Measurements from ENCODE around the gene PXMP4. TPM values are rescaled to one million over a fixed set of nuclear protein-coding genes. Genes with fewer than 3 reads are reported as not detected.

Gene PXMP4
- total and polyA plus RNA-seq, 9 of the 15 experiments (the other 6 are each of a cell fraction or from before 2014, with no cell fraction given): 4.8 to 29.1 (median 6.8) TPM

- Histone ChIP-seq H3K27ac (ENCODE audit: extremely low read depth, low read depth, low read length) (peak overlapping the region; percentile 9; the same call in 1 of the 3 replicates), H3K27me3 (ENCODE audit: control insufficient read depth in 2 of 2, insufficient read depth in 2 of 2, low read length in 2 of 2) (no peaks in the 10 kb centered on the region), H3K79me2 (ENCODE audit: control insufficient read depth, insufficient read depth, low read length) (peaks cover 7% of the 10 kb centered on the region), H3K4me3 (no peak overlapping the region), H4K20me1 (replicated peaks; ENCODE audit: control insufficient read depth, insufficient read depth, low read length) (peaks cover 6% of the 10 kb centered on the region; the same call in 1 of the 2 replicates), H3K36me3 (ENCODE audit: control insufficient read depth, insufficient read depth, low read length) (no peaks in the 10 kb centered on the region), H3K4me2 (ENCODE audit: insufficient read depth, low read length) (peak overlapping the region; percentile 22), H3K9ac (ENCODE audit: insufficient read depth in 1 of 2, low read depth in 2 of 2, low read length in 2 of 2) (no peak overlapping the region), H3K9me1 (ENCODE audit: control insufficient read depth, insufficient read depth, low read length) (no peaks in the 10 kb centered on the region), H2AFZ (ENCODE audit: low read depth, low read length) (no peak overlapping the region), H3K4me1 (replicated peaks in 1 of 2; ENCODE audit: control insufficient read depth in 2 of 2, insufficient read depth in 2 of 2, low read length in 2 of 2) (peaks cover 36 to 51% of the 10 kb centered on the region in 2 experiments), H3K9me3 (replicated peaks; ENCODE audit: control insufficient read depth, insufficient read depth, low read depth, low read length) (no peaks in the 10 kb centered on the region)
- DNase-seq (ENCODE audit: extremely low read depth in 1 of 4, low spot score in 3 of 4) (peak; percentile 57 to 92 (median 68)), ATAC-seq (peak; percentile 50), FAIRE-seq (peak; percentile 98)
- POLR2A ChIA-PET: interaction anchor here (0.6 to 1.0 kb wide), 3 partner anchors 10 to 321 kb away, joined by 5 to 6 read pairs (median 5); no protein-coding TSS in a partner anchor
- intact Hi-C loops (cut with micrococcal nuclease) (loop anchor here (1.0 to 5.0 kb wide), 3 partner anchors 19 to 122 kb away; partner anchors contain the start of genes CHMP4B and ZNF341), in situ Hi-C loops (cut with MboI) (no loop called here)
- BruUV-seq (replicated peaks): no TSS peak
- WGBS (ENCODE audit: insufficient coverage, low coverage, missing lambda C conversion rate): 0% methylated on average over 4 of the region's 4 CpGs
- CTCF ChIA-PET (ENCODE audit: low intra/inter-chr PET ratio): no interaction called here
- TF ChIP-seq ZNF174 (CRISPR knock-in tag; IDR thresholded peaks at IDR 0.05): no peak
- no peak for TF ChIP-seq NFIX (CRISPR knock-in tag; IDR thresholded peaks at IDR 0.05; ENCODE audit: low read depth)
- TF ChIP-seq NUFIP1 (IDR thresholded peaks at IDR 0.05; ENCODE audit: partially characterized antibody): no peak
- no peak for TF ChIP-seq ZNF551 (CRISPR knock-in tag; IDR thresholded peaks at IDR 0.05)
- TF ChIP-seq PHTF2 (CRISPR knock-in tag; IDR thresholded peaks at IDR 0.05): no peak
- TF ChIP-seq, protein P1, sequence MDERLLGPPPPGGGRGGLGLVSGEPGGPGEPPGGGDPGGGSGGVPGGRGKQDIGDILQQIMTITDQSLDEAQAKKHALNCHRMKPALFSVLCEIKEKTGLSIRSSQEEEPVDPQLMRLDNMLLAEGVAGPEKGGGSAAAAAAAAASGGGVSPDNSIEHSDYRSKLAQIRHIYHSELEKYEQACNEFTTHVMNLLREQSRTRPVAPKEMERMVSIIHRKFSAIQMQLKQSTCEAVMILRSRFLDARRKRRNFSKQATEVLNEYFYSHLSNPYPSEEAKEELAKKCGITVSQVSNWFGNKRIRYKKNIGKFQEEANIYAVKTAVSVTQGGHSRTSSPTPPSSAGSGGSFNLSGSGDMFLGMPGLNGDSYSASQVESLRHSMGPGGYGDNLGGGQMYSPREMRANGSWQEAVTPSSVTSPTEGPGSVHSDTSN (CRISPR knock-in tag; IDR thresholded peaks at IDR 0.05; ENCODE audit: low read depth): peak; percentile 26; the same call in 1 of the 2 replicates
- TF ChIP-seq, protein P1 (tag; conservative IDR thresholded peaks at IDR 0.05; ENCODE audit: low read depth): peak; percentile 55
- TF ChIP-seq STAT5A (IDR thresholded peaks at IDR 0.05; ENCODE audit: borderline replicate concordance, low read length): peak; percentile 85
- 0 out of 2 replicates have a peak, but pooled peaks have one; percentile 18 for TF ChIP-seq ZNF274 (IDR thresholded peaks at IDR 0.05; ENCODE audit: borderline replicate concordance, low read depth, low read length)
- TF ChIP-seq FOXK2 (conservative IDR thresholded peaks at IDR 0.05 in 1 of 2, IDR thresholded peaks at IDR 0.05 in 1 of 2; ENCODE audit: low read depth in 2 of 2): peak; percentile 86 to 91; a peak in 3 of 4 replicates
- TF ChIP-seq FOXJ3 (CRISPR knock-in tag; IDR thresholded peaks at IDR 0.05): no peak
- TF ChIP-seq RBM14 (IDR thresholded peaks at IDR 0.05; ENCODE audit: borderline replicate concordance, insufficient read depth, low read depth, low read length): no peak
- TF ChIP-seq ZNF134 (CRISPR knock-in tag; conservative IDR thresholded peaks at IDR 0.05): no peak
- TF ChIP-seq, protein P2, sequence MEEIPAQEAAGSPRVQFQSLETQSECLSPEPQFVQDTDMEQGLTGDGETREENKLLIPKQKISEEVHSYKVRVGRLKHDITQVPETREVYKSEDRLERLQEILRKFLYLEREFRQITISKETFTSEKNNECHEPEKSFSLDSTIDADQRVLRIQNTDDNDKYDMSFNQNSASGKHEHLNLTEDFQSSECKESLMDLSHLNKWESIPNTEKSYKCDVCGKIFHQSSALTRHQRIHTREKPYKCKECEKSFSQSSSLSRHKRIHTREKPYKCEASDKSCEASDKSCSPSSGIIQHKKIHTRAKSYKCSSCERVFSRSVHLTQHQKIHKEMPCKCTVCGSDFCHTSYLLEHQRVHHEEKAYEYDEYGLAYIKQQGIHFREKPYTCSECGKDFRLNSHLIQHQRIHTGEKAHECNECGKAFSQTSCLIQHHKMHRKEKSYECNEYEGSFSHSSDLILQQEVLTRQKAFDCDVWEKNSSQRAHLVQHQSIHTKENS (CRISPR knock-in tag; IDR thresholded peaks at IDR 0.05): no peak
- TF ChIP-seq RBM15 (IDR thresholded peaks at IDR 0.05; ENCODE audit: insufficient read depth, low read length): no peak
- TF ChIP-seq RFX1 (IDR thresholded peaks at IDR 0.05): no peak
- peak; percentile 9; the same call in 1 of the 2 replicates for TF ChIP-seq MAFF (IDR thresholded peaks at IDR 0.05; ENCODE audit: low read length)
- peak; percentile 89; the same call in 1 of the 2 replicates for TF ChIP-seq KLF16 (IDR thresholded peaks at IDR 0.05)
- no peak for TF ChIP-seq PREB (CRISPR knock-in tag; IDR thresholded peaks at IDR 0.05)
- no peak for TF ChIP-seq HDAC3 (IDR thresholded peaks at IDR 0.05; ENCODE audit: borderline replicate concordance, partially characterized antibody)
These were observed 30.1 kb downstream of the PXMP4 start for GRCh38 chr20:33689973-33690372.
